ENCODE results near the gene PRKCA. TPM values are rescaled to one million over a fixed set of nuclear protein-coding genes. Genes with fewer than 3 reads are reported as not detected.

The PRKCA gene
- total RNA-seq, 4 donors from 2014 or later = 9.0 to 76.1 (median 15.1) TPM

GRCh38 chr17:66492080-66492479, 189.7 kb downstream of the PRKCA start:
- intact Hi-C loops (cut with DNase I; ENCODE audit: low total_unique reads) = no loop called here
- no peaks in the 10 kb centered on the region for H3K36me3 ChIP-seq
- DNase-seq = no peak
- no peaks in the 10 kb centered on the region for H3K27me3 ChIP-seq
- H3K27ac ChIP-seq = peak overlapping the region in 1 of 2 donors; percentile 64
- no peaks in the 10 kb centered on the region for H3K9me3 ChIP-seq
- no peaks in the 10 kb centered on the region for H3K4me1 ChIP-seq
- TF ChIP-seq CTCF (IDR thresholded peaks at IDR 0.05) (no peak), POLR2A (IDR thresholded peaks at IDR 0.05) (no peak)
- H3K4me3 ChIP-seq = no peak overlapping the region

- Histone ChIP-seq H3K4me3 (no peak overlapping the region), H3K4me1 (no peaks in the 10 kb centered on the region), H3K9me3 (no peaks in the 10 kb centered on the region), H3K36me3 (no peaks in the 10 kb centered on the region), H3K27me3 (no peaks in the 10 kb centered on the region), H3K27ac (peak overlapping the region in 1 of 2 donors; percentile 64)
- intact Hi-C loops (cut with DNase I; ENCODE audit: low total_unique reads) = no loop called here
- TF ChIP-seq CTCF (IDR thresholded peaks at IDR 0.05) = no peak
- TF ChIP-seq POLR2A (IDR thresholded peaks at IDR 0.05) = no peak
- no peak for DNase-seq
Observed at GRCh38 chr17:66492561-66493005, 190.2 kb downstream of the PRKCA start.

GRCh38 chr17:66493283-66494019, 191.0 kb downstream of the PRKCA start:
- no peaks in the 10 kb centered on the region for H3K36me3 ChIP-seq
- no peak overlapping the region for H3K4me3 ChIP-seq
- H3K27ac ChIP-seq = peak overlapping the region in 1 of 2 donors; percentile 64
- no peaks in the 10 kb centered on the region for H3K4me1 ChIP-seq
- no peak for DNase-seq
- no peaks in the 10 kb centered on the region for H3K9me3 ChIP-seq
- TF ChIP-seq POLR2A (IDR thresholded peaks at IDR 0.05) (no peak), CTCF (IDR thresholded peaks at IDR 0.05) (no peak)
- no peaks in the 10 kb centered on the region for H3K27me3 ChIP-seq
- intact Hi-C loops (cut with DNase I; ENCODE audit: low total_unique reads) = no loop called here

- no peak overlapping the region for H3K27ac ChIP-seq
- H3K4me3 ChIP-seq = no peak overlapping the region
- no peaks in the 10 kb centered on the region for H3K27me3 ChIP-seq
- intact Hi-C loops (cut with DNase I; ENCODE audit: low total_unique reads) = no loop called here
- no peaks in the 10 kb centered on the region for H3K4me1 ChIP-seq
- DNase-seq = no peak
- TF ChIP-seq CTCF (IDR thresholded peaks at IDR 0.05) (no peak), POLR2A (IDR thresholded peaks at IDR 0.05) (no peak)
- no peaks in the 10 kb centered on the region for H3K9me3 ChIP-seq
- H3K36me3 ChIP-seq = no peaks in the 10 kb centered on the region
Observed at GRCh38 chr17:66494023-66494803, 191.8 kb downstream of the PRKCA start.

GRCh38 chr17:66495035-66495434, 192.6 kb downstream of the PRKCA start:
- no peak overlapping the region for H3K4me3 ChIP-seq
- DNase-seq = no peak
- no peaks in the 10 kb centered on the region for H3K4me1 ChIP-seq
- intact Hi-C loops (cut with DNase I; ENCODE audit: low total_unique reads) = no loop called here
- H3K27me3 ChIP-seq = no peaks in the 10 kb centered on the region
- H3K27ac ChIP-seq = no peak overlapping the region
- no peaks in the 10 kb centered on the region for H3K9me3 ChIP-seq
- H3K36me3 ChIP-seq = no peaks in the 10 kb centered on the region
- TF ChIP-seq CTCF (IDR thresholded peaks at IDR 0.05) = no peak
- TF ChIP-seq POLR2A (IDR thresholded peaks at IDR 0.05) = no peak

Measured in uterus (tissue), 4 donors.